HG03108 (cell line): ENCODE data around the gene PCK2.

ENCODE experiments used
- ATAC-seq: cut with Tn5 transposase; IDR thresholded peaks from one replicate; pipeline ENCODE4 v1.9.1; 2021; ENCODE audit warnings: moderate library complexity; ENCODE audit not compliant: unreplicated experiment

PCK2 gene

GRCh38 chr14:24060984-24061913 is 32.9 kb upstream of the PCK2 start:
- ATAC-seq: no peak

- no peak for ATAC-seq
These were observed 31.7 kb upstream of the PCK2 start for GRCh38 chr14:24062216-24062980.

- ATAC-seq: no peak
These were observed 30.8 kb upstream of the PCK2 start for GRCh38 chr14:24063263-24063836.

- ATAC-seq: no peak
These were observed 29.9 kb upstream of the PCK2 start for GRCh38 chr14:24064091-24064795.

GRCh38 chr14:24064856-24065255 is 29.3 kb upstream of the PCK2 start:
- ATAC-seq: no peak

GRCh38 chr14:24065408-24065807 is 28.7 kb upstream of the PCK2 start:
- no peak for ATAC-seq

GRCh38 chr14:24066496-24067132 is 27.5 kb upstream of the PCK2 start:
- no peak for ATAC-seq

- no peak for ATAC-seq
These were observed 26.7 kb upstream of the PCK2 start for GRCh38 chr14:24067133-24068082.

- ATAC-seq: no peak
These were observed 25.2 kb upstream of the PCK2 start for GRCh38 chr14:24068711-24069410.

GRCh38 chr14:24069411-24069735 is 24.7 kb upstream of the PCK2 start:
- no peak for ATAC-seq

- no peak for ATAC-seq
These were observed 23.6 kb upstream of the PCK2 start for GRCh38 chr14:24070285-24071143.

GRCh38 chr14:24071144-24071697 is 22.9 kb upstream of the PCK2 start, which contains the start of gene CPNE6:
Gene CPNE6 (plus strand): TSS chr14:24071562. CDS start chr14:24072937, 1,375 bp downstream.
- ATAC-seq: no peak

- no peak for ATAC-seq
These were observed 22.2 kb upstream of the PCK2 start for GRCh38 chr14:24071836-24072430.

GRCh38 chr14:24072436-24072835 is 21.7 kb upstream of the PCK2 start:
- ATAC-seq: no peak

GRCh38 chr14:24072881-24073877 is 20.9 kb upstream of the PCK2 start:
- ATAC-seq: no peak
